GM18520 (cell line): Measurements from ENCODE around the gene EDEM2.
"Not testable (repeated sequence)": the region's sequence is repeated elsewhere in the genome, so short reads cannot be mapped to it uniquely, and the experiment has no call there.

Source experiments
- ATAC-seq: cut with Tn5 transposase; IDR thresholded peaks from one replicate; pipeline ENCODE4 v1.9.1; 2021; ENCODE audit not compliant: unreplicated experiment

The EDEM2 gene, protein sequence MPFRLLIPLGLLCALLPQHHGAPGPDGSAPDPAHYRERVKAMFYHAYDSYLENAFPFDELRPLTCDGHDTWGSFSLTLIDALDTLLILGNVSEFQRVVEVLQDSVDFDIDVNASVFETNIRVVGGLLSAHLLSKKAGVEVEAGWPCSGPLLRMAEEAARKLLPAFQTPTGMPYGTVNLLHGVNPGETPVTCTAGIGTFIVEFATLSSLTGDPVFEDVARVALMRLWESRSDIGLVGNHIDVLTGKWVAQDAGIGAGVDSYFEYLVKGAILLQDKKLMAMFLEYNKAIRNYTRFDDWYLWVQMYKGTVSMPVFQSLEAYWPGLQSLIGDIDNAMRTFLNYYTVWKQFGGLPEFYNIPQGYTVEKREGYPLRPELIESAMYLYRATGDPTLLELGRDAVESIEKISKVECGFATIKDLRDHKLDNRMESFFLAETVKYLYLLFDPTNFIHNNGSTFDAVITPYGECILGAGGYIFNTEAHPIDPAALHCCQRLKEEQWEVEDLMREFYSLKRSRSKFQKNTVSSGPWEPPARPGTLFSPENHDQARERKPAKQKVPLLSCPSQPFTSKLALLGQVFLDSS

DNA sequence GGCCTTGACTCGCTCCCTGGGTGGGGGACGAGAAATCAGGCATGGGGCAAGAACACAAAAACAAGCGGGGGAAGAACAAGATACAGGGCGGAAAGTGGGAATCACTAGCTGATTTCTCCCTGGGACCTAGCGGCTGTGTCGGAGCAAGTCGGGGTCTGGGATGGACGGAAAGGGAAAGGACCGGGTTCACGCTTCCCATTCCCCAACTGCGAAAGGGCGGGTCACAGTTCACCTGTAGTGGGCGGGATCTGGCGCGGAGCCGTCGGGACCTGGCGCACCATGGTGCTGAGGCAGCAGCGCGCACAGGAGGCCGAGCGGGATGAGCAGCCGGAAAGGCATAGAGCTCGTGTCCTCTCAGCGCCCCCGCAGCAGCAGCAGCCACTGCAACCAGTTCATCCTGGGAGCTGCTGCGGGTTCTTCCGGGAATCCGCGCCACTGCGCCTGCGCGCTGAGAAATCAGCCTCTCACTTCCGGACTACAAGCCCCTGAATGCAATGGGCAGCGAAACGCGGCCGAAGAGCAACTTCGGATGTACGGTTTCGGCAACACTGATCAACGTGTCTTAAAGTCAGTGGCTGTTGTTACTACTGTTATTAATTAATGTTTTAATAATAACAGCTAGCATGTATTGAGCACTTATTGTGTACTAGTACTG is at the start of gene EDEM2:
Gene EDEM2 (minus strand): TSS at position 417 of the 655 bp plus-strand sequence. CDS start 78 bp downstream, at position 339.
- peak; percentile 71 for ATAC-seq

DNA sequence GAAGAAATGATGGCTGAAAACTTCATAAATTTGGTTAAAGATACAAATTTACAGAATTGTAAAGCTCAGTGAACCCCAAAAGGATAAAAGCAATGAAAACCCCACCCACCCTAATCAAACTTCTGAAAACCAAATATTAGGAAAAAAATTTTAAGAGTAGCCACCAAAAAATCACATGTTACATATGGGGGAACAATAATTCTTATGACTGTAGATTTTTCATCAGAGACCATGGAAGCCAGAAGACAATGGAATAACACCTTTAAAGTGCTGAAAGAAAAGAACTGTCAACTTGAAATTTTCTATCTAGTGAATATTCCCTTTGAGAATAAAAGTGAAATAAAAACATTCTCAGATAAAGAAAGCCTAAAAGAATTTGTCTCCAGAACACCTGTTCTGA is 49.2 kb upstream of the EDEM2 start:
- ATAC-seq: no peak

DNA sequence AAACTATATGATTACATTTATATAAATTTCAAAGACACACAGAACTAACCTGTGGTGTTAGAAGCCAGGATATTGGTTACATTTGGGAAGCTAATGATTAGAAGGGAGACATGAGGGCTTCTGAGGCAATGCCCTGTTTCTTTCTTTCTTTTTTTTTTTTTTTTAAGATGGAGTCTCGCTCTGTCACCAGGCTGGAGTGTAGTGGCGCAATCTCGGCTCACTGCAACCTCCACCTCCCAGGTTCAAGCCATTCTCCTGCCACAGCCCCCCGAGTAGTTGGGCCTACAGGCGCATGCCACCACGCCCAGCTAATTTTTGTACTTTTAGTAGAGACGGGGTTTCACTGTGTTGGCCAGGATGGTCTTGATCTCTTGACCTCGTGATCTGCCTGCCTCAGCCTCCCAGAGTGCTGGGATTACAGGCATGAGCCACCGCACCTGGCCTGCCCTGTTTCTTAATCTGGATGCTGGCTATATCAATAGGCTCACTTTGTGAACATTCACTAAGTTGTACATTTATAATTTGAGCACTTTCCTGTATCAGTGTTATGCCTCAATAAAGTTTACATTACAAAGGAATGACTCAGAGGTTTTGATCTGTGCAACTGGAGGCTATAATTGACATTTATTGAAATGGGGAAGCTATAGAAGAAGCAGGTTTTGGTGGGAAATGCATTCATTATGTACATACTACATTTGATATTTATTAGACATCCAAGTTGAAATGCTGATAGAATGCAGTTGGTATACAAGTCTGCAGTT is 46.1 kb upstream of the EDEM2 start:
- ATAC-seq: not testable (repeated sequence)

DNA sequence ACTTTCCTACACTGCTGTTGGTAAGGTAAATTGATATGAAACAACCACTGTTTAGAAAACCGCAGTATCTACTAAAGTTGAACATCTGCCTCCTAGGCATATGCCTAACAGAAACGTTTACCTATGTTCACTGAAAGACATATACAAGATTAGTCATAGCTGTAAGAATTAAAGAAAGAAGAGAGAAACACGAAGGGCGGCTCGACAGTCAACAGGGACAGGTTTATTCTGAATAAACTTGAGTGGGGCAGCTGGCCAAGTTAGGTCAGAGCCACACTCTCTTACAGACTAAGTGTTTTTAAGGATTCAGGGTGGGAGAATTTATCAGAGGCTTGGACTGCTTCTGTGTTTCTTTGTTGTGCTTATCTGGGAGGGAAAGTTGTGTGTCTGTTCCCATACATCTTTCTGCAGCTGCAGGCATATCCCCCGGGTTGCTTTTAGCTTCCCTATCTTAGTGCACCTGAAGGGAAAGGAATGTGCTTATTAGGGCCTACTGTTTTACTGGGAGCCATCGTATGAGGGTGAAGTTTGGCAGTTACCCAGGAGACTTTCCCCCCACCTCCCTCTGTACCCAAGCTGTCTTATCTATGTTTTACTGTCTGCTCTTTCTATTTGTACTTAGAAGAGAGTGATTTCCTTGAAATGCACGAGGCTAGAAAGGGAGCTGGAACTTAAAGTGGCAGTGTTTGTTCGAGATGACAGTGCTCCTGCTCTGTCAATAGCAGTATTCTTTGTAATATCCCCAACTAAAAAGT is 45.2 kb upstream of the EDEM2 start:
- ATAC-seq: no peak

DNA sequence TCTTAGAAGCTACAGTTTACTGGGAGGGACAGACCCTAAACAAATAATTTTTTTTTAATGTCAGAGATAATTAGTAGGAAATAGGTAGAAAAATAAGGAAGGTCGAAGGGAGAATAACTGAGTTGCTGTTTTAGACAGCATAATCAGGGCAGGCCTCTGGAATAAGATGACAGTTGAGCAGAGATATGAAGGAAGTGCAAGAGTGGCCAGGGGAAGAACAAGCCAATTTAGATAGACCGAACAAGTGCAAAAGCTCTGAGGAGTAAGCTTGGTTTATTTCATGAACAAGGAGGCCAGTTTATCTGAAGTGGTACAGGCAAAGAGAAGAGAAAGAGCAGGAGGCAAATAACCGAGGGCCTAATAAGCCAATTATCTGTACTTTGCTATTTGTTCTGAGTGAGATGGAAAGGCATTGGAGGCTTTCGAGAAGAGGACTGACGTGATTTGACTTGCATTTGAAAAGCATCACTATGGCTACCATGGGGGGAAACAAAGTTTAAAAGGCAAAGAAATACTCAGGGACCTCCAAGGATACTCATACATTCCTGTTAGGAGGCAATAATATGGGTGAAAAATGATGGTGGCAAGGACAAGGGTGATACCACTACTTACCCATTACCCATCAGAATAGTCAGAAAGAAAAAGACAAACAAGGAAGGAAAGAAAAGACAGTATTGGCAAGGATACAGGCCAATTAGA is 44.4 kb upstream of the EDEM2 start:
- ATAC-seq: no peak

DNA sequence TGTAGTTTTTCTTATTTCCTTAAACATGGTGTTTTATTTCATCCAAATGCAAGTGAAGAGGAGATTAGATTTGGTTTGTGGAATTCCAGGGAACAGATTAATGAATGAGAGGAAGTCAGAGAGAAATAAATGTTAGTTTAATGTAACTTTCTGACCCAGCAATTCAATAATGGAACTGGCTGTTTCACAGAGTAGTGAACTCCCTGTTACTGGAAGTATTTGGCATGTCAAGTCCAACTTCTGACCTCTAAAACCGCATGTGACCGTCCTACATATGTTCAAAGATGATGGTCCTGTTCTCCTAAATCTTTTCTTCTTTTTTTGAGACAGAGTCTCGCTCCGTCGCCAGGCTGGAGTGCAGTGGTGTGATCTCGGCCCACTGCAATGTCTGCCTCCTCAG is 43.4 kb upstream of the EDEM2 start:
- no peak for ATAC-seq

DNA sequence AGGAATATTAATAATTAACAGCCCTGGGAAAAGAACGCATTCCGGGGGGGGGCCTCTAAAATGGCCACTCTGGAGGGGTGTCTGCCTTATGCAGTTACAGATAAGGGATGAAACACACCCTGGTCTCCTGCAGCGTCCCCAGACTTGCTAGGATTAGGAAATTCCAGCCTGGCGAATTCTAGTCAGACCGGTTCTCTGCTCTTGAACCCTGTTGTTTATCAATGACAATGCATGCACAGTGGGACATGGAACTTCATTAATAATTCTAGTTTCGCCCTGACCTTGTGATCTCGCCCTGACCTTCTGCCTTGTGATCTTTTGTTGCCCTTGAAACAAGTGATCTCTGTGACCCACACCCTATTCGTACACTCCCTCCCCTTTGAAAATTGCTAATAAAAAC is 42.1 kb upstream of the EDEM2 start:
- ATAC-seq: not testable (repeated sequence)

DNA sequence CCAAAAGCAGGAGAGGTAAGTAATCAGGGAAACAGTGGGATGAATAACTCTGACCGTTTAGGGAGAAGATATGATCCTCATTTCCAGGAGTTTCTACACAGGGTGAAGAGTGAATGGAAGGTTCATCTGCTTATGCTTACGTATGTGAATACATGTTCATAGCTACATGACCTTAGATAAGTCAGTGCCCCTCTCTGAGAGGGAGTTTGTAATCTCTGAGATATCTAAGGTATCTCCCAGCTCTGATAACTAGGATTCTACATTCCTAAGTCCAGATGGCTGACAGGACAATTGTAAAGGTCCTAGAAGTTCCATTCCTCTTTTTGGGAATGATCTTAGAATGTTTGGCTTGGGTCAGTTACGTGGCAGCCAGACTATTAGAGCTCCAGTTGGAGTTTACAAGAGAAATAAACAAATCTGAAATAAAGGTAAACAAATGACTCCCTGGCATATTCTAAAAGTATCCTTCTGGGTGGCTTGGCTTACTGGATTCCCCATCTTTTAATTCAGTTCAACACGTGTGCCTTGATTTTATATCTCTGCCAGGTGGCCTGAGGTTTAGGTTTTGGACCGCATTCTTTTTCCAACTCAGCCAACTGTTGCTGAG is 40.6 kb upstream of the EDEM2 start:
- no peak for ATAC-seq

DNA sequence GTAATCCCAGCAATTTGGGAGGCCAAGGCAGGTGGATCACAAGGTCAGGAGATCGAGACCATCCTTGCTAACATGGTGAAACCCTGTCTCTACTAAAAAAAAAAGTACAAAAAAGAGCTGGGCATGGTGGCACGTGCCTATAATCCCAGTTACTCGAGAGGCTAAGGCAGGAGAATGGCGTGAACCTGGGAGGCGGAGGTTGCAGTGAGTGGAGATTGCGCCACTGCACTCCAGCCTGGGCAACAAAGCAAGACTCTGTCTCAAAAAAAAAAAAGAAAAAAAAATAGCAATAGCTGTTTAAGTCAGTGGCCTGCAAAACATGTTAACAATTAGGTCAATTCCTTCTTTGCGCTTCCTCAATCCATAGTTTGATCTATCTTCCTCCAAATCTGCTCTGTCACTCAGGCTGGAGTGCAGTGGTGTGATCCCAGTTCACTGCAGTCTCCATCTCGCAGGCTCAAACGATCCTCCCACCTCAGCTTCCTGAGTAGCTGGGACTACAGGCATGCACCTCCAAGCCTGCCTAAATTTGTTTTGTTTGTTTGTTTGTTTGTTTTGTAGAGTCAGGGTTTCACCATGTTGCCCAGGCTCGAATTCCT is 39.7 kb upstream of the EDEM2 start:
- ATAC-seq: not testable (repeated sequence)

DNA sequence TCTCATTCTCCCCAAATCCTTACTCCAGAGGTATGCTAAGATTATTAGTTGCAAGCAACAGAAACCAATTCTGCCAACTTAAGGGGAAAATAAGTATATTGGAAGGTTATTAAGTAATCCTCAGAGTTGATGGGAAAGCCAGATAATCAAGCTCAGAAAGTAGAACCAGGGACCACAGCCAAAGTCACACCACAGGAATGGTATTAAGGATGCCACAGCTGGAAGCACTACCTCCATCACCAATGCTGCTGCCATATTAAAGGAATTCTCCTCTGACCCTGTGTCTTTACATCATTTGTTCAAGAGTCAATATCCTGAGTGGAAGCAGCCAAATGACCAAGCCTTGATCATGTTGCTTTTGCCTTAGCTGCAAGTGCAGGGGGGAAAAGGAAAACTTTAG is 34.6 kb upstream of the EDEM2 start:
- ATAC-seq: no peak

DNA sequence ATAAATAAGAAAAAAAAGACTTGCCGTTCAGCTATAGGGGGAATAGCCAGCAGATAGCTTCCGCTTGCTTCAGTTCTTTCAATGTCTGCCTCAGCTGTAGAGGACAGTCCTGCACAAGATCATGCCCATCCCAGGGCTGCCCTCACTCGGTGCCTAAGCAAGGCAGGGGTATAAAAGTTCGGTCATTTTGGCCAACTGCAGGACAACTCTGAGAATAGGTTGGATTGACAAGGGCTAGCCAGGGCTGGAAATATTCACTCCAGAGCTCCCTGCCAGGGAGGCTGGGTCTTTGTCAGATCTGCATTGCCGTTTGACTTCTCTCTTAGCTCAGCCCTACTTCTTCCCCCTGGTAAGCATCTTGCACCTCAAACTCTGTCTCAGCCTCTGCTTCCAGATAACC is 33.1 kb upstream of the EDEM2 start:
- ATAC-seq: no peak

DNA sequence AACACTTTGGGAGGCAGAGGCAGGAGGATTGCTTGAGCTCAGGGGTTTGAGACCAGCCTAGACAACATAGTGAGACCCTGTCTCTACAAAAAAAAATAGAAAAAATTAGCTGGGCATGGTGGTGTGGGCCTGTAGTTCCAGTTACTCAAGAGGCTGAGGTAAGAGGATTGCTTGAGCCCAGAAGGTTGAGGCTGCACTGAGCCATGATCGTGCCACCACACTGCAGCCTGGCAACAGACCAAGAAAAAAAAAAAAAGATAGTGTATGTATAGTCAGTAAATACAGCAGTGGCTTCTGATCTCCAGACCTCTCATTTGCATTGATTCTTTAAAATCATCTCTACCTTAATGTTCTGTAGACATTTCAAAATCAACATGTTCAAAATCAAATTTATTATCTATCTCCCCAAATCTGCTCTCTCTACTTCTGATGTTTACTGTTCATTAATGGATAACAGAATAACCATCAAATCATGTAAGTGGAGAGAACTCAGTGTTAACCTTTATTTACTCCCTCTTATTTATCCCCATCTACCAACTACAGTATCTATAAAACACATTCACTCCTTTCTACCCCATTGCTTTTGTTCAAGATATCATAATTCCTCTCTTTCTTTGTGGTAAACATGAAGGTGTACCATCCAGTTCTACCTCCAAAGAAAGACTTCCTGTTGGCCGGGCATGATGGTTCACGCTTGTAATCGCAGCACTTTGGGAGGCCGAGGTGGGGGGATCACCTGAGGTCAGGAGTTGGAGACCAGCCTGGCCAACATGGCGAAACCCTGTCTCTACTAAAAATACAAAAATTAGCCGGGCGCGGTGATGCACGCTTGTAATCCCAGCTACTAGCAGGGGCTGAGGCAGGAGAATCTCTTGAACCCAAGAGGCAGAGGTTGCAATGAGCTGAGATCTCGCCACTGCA is 32.4 kb upstream of the EDEM2 start:
- ATAC-seq: no peak

DNA sequence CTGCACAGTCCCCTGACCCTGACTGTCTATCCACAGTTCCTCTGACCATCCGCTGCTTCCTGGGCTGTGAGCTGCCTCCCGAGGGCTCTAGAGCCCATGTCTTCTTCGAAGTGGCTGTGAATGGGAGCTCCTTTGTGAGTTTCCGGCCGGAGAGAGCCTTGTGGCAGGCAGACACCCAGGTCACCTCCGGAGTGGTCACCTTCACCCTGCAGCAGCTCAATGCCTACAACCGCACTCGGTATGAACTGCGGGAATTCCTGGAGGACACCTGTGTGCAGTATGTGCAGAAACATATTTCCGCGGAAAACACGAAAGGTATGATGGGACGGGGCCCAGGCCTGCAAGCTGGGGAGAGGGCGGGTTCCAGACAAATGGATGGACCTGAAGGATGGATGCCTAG is 29.0 kb upstream of the EDEM2 start:
- ATAC-seq: no peak

DNA sequence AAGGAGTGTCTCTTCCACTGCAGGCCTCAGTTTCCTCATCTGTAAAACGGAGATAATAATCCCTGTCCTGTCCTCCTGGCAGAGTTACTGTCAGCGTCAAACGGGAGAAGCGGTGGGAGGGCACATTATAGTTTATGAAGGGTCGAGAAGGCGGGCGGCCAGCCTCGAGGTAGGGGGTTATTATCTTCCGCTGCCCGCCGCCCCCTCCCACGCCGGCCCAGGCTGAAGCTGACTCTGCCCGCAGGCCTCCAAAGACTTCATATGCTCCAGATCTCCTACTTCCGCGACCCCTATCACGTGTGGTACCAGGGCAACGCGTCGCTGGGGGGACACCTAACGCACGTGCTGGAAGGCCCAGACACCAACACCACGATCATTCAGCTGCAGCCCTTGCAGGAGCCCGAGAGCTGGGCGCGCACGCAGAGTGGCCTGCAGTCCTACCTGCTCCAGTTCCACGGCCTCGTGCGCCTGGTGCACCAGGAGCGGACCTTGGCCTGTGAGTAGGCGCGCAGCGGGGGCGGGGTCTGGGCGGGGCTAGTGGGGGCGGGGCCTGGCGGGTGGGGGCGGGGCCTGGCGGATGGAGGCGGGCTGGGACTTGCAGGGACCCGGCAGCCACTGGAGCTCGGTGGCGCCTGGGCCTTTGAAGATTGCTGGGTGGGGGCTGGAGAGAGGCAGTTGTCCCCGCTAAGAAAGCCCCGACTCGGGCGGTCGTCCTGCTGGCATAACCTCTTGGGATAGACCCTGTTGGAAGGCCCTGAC is 27.5 kb upstream of the EDEM2 start:
- no peak for ATAC-seq

DNA sequence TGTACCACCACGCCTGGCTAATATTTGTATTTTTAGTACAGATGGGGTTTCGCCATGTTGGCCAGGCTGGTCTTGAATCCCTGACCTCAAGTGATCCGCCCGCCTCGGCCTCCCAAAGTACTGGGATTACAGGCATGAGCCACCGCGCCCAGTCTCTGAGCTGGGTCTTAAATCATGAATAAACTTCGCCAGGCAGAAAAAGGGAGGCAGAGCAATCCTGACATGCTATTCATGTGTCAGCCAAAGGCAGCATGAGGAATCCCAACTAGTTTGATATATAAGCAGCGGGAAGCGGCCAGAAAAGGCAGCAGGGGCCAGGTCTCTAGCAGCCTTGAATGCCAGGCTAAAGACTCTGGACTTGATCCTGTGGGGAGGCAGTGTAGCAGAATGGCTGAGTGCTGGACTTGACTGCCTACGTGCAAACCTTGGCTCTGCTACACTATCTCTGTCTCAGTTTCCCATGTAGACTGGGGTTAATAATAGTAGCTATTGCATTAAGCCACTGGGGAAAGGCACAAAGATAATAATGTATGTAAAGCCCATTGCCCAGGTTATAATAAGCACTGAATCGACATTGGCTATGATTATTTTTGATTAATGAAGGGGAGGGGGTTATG is 26.5 kb upstream of the EDEM2 start:
- no peak for ATAC-seq

DNA sequence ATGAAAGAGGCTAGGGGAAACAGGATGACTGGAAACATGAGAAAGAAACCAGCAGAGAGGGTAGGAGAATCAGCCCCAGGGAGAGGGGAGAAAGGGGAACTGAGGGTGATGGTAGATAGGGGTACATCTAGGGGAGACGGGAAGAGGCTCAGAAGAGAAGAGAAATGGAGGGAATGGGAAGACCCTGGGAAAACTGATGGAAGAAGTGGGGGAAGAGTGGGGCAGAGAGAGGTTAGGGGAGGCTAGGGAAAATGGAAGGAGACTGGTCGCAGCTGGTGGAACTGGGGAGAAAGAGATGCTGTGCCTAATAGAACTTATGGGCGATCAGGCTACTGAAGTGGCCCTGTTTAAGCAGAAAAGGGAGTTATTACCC is 25.3 kb upstream of the EDEM2 start:
- ATAC-seq: no peak

DNA sequence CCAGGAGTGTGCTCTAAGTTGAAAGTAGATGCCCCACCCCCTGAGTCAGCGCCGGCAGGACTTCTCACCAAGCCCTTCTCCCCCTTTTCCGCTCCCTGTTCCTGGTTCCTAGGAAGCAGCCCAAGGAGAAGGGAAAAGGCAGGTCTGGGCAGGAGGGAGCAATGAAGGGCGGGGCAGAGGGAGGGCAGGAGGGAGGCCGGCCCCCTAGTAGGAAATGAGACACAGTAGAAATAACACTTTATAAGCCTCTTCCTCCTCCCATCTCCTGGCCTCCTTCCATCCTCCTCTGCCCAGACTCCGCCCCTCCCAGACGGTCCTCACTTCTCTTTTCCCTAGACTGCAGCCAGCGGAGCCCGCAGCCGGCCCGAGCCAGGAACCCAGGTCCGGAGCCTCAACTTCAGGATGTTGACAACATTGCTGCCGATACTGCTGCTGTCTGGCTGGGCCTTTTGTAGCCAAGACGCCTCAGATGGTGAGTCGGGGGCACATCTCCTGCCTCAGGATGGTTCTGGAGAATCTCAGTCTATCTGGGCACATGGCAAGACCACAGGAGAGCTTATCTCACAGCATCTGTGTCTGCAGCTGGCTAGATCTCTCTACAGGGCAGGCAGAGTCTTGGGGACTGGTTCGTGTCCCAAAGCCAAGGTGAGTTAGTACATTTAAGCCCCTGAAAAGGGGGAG is 24.8 kb upstream of the EDEM2 start, which contains the start of gene PROCR:
Gene PROCR (plus strand): TSS at position 320 of the 681 bp plus-strand sequence. CDS start 83 bp downstream, at position 403.
- no peak for ATAC-seq
